Measurements from ENCODE around the gene DET1.

- TF ChIP-seq CTCF (IDR thresholded peaks at IDR 0.05): no peak
- no peak for TF ChIP-seq POLR2AphosphoS5 (IDR thresholded peaks at IDR 0.05)
- TF ChIP-seq POLR2A (IDR thresholded peaks at IDR 0.05): no peak
Measured at GRCh38 chr15:88564741-88565140, 18.3 kb upstream of the DET1 start.

Data from prostate gland (tissue), 2 donors.